Stimulated activated naive CD4-positive, alpha-beta T cell treated with Interleukin-2 at 50 U/mL for 16 hours (primary cell): ENCODE data around the gene DCC.

Experiments
- DNase-seq: peaks from one replicate; lab custom pipeline; 2025; lab: John Stamatoyannopoulos, UW

DCC gene

GRCh38 chr18:52700116-52700515 is 360.1 kb downstream of the DCC start:
- DNase-seq, result no peak

- DNase-seq, result no peak
These were observed 360.8 kb downstream of the DCC start for GRCh38 chr18:52700816-52701215.

- DNase-seq, result no peak
These were observed 361.4 kb downstream of the DCC start for GRCh38 chr18:52701219-52701935.

GRCh38 chr18:52715421-52715820 is 375.4 kb downstream of the DCC start:
- no peak for DNase-seq

- DNase-seq, result no peak
These were observed 376.0 kb downstream of the DCC start for GRCh38 chr18:52715991-52716390.

- no peak for DNase-seq
These were observed 377.0 kb downstream of the DCC start for GRCh38 chr18:52716973-52717372.

- DNase-seq, result no peak
These were observed 382.9 kb downstream of the DCC start for GRCh38 chr18:52722904-52723303.

GRCh38 chr18:52723550-52723970 is 383.6 kb downstream of the DCC start:
- DNase-seq, result no peak

- DNase-seq, result no peak
These were observed 391.1 kb downstream of the DCC start for GRCh38 chr18:52730972-52731619.

GRCh38 chr18:52738946-52739345 is 398.9 kb downstream of the DCC start:
- no peak for DNase-seq

GRCh38 chr18:52746986-52747385 is 407.0 kb downstream of the DCC start:
- no peak for DNase-seq

GRCh38 chr18:52747869-52748268 is 407.9 kb downstream of the DCC start:
- no peak for DNase-seq

GRCh38 chr18:52748343-52748742 is 408.3 kb downstream of the DCC start:
- DNase-seq, result no peak

- DNase-seq, result no peak
These were observed 409.5 kb downstream of the DCC start for GRCh38 chr18:52749542-52749941.

GRCh38 chr18:52750995-52751394 is 411.0 kb downstream of the DCC start:
- DNase-seq, result no peak

GRCh38 chr18:52764316-52764715 is 424.3 kb downstream of the DCC start:
- DNase-seq, result no peak

- no peak for DNase-seq
These were observed 426.1 kb downstream of the DCC start for GRCh38 chr18:52766002-52766545.

GRCh38 chr18:52781113-52781512 is 441.1 kb downstream of the DCC start:
- DNase-seq, result no peak

- no peak for DNase-seq
These were observed 451.3 kb downstream of the DCC start for GRCh38 chr18:52791321-52791720.

- DNase-seq, result no peak
These were observed 472.8 kb downstream of the DCC start for GRCh38 chr18:52812834-52813233.

- no peak for DNase-seq
These were observed 473.8 kb downstream of the DCC start for GRCh38 chr18:52813635-52814416.

GRCh38 chr18:52815651-52816050 is 475.7 kb downstream of the DCC start:
- no peak for DNase-seq

- no peak for DNase-seq
These were observed 476.1 kb downstream of the DCC start for GRCh38 chr18:52816121-52816520.
